ENCODE measurements around the gene MVB12B.

Gene MVB12B

DNA sequence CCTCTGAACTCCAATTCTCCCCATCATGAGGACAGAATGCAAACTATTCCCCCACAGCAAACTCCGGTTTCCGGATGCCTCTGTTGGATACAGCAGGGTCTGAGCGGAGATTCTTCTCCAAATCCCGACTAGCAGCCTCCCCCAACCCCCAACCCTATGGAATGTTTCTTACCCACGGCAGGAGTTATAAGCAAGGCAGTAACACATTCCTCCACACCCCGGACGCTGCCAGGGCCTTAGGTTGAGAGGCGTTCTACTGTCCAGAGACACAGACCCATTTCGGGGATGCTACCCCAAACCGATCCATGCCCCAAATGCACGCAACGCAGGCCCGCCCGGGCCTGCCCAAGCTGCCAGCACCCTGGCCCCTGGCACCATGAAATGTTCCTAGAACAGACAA, 201.5 kb downstream of the MVB12B start:
- Histone ChIP-seq H3K9me3 (ENCODE audit: insufficient read depth, low read length) (no peaks in the 10 kb centered on the region), H3K4me3 (ENCODE audit: low read length) (no peak overlapping the region), H3K27ac (ENCODE audit: low read length) (no peak overlapping the region), H3K27me3 (ENCODE audit: low read depth, low read length) (peaks cover 93% of the 10 kb centered on the region), H3K4me1 (ENCODE audit: low read length) (peaks cover 12% of the 10 kb centered on the region), H3K9ac (ENCODE audit: low read length) (no peak overlapping the region), H4K20me1 (ENCODE audit: insufficient read depth, low read length) (peaks cover 25% of the 10 kb centered on the region; the same call in 1 of the 2 replicates), H2AFZ (ENCODE audit: low read depth, low read length) (no peak overlapping the region), H3K36me3 (replicated peaks; ENCODE audit: low read depth, low read length) (no peaks in the 10 kb centered on the region), H3K79me2 (ENCODE audit: low read length) (no peaks in the 10 kb centered on the region), H3K4me2 (ENCODE audit: low read length) (no peak overlapping the region)
- TF ChIP-seq, protein P1, sequence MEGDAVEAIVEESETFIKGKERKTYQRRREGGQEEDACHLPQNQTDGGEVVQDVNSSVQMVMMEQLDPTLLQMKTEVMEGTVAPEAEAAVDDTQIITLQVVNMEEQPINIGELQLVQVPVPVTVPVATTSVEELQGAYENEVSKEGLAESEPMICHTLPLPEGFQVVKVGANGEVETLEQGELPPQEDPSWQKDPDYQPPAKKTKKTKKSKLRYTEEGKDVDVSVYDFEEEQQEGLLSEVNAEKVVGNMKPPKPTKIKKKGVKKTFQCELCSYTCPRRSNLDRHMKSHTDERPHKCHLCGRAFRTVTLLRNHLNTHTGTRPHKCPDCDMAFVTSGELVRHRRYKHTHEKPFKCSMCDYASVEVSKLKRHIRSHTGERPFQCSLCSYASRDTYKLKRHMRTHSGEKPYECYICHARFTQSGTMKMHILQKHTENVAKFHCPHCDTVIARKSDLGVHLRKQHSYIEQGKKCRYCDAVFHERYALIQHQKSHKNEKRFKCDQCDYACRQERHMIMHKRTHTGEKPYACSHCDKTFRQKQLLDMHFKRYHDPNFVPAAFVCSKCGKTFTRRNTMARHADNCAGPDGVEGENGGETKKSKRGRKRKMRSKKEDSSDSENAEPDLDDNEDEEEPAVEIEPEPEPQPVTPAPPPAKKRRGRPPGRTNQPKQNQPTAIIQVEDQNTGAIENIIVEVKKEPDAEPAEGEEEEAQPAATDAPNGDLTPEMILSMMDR (IDR thresholded peaks at IDR 0.05; ENCODE audit: low read depth, low read length): no peak
- TF ChIP-seq EZH2phosphoT487 (IDR thresholded peaks at IDR 0.05; ENCODE audit: low read depth): no peak

DNA sequence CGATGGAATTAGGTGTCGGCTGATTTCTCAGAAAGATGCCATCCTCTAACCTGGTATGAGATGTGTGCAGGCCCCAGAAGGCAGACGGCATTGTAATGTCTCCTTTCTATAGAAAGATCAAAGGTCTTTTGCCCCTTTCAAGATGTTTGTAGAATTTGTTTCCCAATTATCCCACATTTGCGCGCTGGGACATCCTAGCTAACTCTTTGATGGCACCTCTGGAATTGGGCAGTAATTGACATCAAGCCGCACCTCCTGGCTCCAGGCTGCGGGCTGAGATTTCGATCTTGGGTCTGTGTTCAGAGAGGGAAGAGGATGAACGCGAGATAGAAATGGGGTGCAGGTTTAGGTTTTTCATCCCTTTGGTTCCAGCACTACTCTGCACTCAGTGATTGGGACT, 202.3 kb downstream of the MVB12B start:
- H3K27me3 ChIP-seq (ENCODE audit: low read depth, low read length): peaks cover 91% of the 10 kb centered on the region
- H3K9me3 ChIP-seq (ENCODE audit: insufficient read depth, low read length): no peaks in the 10 kb centered on the region
- H3K79me2 ChIP-seq (ENCODE audit: low read length): no peaks in the 10 kb centered on the region
- no peak overlapping the region for H3K4me3 ChIP-seq (ENCODE audit: low read length)
- H3K4me1 ChIP-seq (ENCODE audit: low read length): peaks cover 13% of the 10 kb centered on the region
- no peak overlapping the region for H2AFZ ChIP-seq (ENCODE audit: low read depth, low read length)
- no peaks in the 10 kb centered on the region for H3K36me3 ChIP-seq (replicated peaks; ENCODE audit: low read depth, low read length)
- no peak overlapping the region for H3K9ac ChIP-seq (ENCODE audit: low read length)
- H4K20me1 ChIP-seq (ENCODE audit: insufficient read depth, low read length): peaks cover 27% of the 10 kb centered on the region; the same call in 1 of the 2 replicates
- no peak for TF ChIP-seq EZH2phosphoT487 (IDR thresholded peaks at IDR 0.05; ENCODE audit: low read depth)
- TF ChIP-seq, protein P1 (IDR thresholded peaks at IDR 0.05; ENCODE audit: low read depth, low read length): no peak
- no peak overlapping the region for H3K4me2 ChIP-seq (ENCODE audit: low read length)
- H3K27ac ChIP-seq (ENCODE audit: low read length): no peak overlapping the region

DNA sequence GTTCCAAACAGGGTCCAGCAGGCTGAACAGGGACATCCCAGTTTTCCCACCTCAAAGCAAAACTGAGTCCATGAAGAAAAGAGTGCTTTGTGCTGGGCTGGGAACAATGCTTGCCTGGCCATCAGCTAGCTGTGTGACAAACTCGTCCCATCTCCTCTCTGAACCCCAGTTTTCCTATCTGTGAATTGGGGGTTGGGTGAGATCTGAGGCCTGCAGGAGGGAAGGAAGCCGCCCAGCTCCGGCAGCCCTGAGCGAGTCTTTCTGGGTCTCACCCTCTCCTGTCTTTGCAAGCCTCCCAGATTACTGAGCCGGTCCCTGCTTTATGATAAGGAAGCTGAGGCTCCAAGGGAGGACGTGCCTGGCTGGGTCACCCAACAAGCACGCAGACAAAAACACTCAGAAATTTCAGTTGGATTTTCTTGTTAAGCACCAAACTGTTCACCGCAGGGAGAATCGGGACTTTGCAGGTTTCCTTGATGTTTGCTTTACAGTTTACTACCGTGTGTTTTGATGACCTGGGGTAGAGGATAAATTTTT, 204.5 kb downstream of the MVB12B start:
- Histone ChIP-seq H3K36me3 (replicated peaks; ENCODE audit: low read depth, low read length) (no peaks in the 10 kb centered on the region), H3K79me2 (ENCODE audit: low read length) (no peaks in the 10 kb centered on the region), H3K9ac (ENCODE audit: low read length) (no peak overlapping the region), H3K4me3 (ENCODE audit: low read length) (no peak overlapping the region), H4K20me1 (ENCODE audit: insufficient read depth, low read length) (peaks cover 31% of the 10 kb centered on the region; the same call in 1 of the 2 replicates), H3K4me2 (ENCODE audit: low read length) (no peak overlapping the region), H3K27ac (ENCODE audit: low read length) (no peak overlapping the region), H3K4me1 (ENCODE audit: low read length) (peaks cover 14% of the 10 kb centered on the region), H3K27me3 (ENCODE audit: low read depth, low read length) (peaks cover 92% of the 10 kb centered on the region), H3K9me3 (ENCODE audit: insufficient read depth, low read length) (no peaks in the 10 kb centered on the region), H2AFZ (ENCODE audit: low read depth, low read length) (no peak overlapping the region)
- TF ChIP-seq EZH2phosphoT487 (IDR thresholded peaks at IDR 0.05; ENCODE audit: low read depth): no peak
- TF ChIP-seq, protein P1 (IDR thresholded peaks at IDR 0.05; ENCODE audit: low read depth, low read length): no peak

DNA sequence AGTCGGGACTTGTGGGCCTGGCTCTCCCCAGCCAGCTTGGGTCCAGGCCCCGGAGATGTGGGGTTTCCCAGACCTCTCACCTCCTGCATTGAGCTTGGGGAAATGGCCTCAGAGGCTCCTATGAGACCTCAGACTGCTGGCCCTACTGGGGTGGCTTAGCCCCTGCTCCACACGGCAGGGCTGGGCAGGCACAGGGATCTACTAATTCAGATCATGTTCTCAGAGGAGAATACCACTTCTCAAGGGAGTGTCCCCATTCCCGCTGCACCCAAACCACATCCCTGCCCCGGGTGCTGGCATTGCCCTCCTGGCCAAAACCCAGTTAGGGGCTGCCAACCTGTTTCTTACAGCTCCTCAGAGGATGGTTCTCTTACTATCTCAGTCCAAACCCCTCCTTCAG, 205.0 kb downstream of the MVB12B start:
- Histone ChIP-seq H3K79me2 (ENCODE audit: low read length) (no peaks in the 10 kb centered on the region), H3K4me3 (ENCODE audit: low read length) (no peak overlapping the region), H3K27me3 (ENCODE audit: low read depth, low read length) (peaks cover 92% of the 10 kb centered on the region), H3K36me3 (replicated peaks; ENCODE audit: low read depth, low read length) (no peaks in the 10 kb centered on the region), H2AFZ (ENCODE audit: low read depth, low read length) (no peak overlapping the region), H3K27ac (ENCODE audit: low read length) (no peak overlapping the region), H4K20me1 (ENCODE audit: insufficient read depth, low read length) (peaks cover 28% of the 10 kb centered on the region; the same call in 1 of the 2 replicates), H3K9me3 (ENCODE audit: insufficient read depth, low read length) (no peaks in the 10 kb centered on the region), H3K9ac (ENCODE audit: low read length) (no peak overlapping the region), H3K4me2 (ENCODE audit: low read length) (no peak overlapping the region), H3K4me1 (ENCODE audit: low read length) (peaks cover 14% of the 10 kb centered on the region)
- TF ChIP-seq EZH2phosphoT487 (IDR thresholded peaks at IDR 0.05; ENCODE audit: low read depth): no peak
- TF ChIP-seq, protein P1 (IDR thresholded peaks at IDR 0.05; ENCODE audit: low read depth, low read length): no peak

Data from OCI-LY3 (cell line).